ENCODE measurements around the gene PPP6C.

- TF ChIP-seq CTCF (IDR thresholded peaks at IDR 0.05; ENCODE audit: extremely low read depth in 1 of 2, insufficient read depth in 1 of 2, low read depth in 1 of 2, low read length in 2 of 2), result no peak
- TF ChIP-seq EZH2 (IDR thresholded peaks at IDR 0.05; ENCODE audit: borderline replicate concordance, low read depth, low read length, severe bottlenecking), result no peak
- TF ChIP-seq POLR2A (IDR thresholded peaks at IDR 0.05; ENCODE audit: low read depth, low read length), result no peak
- no peak for TF ChIP-seq FOS (IDR thresholded peaks at IDR 0.05; ENCODE audit: borderline replicate concordance, insufficient read depth, low read length)
- no peak for TF ChIP-seq POLR2AphosphoS5 (IDR thresholded peaks at IDR 0.05; ENCODE audit: insufficient read depth, low read depth, low read length)
Measured at GRCh38 chr9:125141751-125142150, 47.9 kb downstream of the PPP6C start.
